Right lobe of liver (tissue), 4 donors: Measurements from ENCODE around the gene ITGB1.

Experiments
- POLR2A ChIP-seq: fragments of 450-650 bp; IDR thresholded peaks from one replicate; pipeline ENCODE4 v1.6.1; 2017; ENCODE audit warnings: antibody characterized with exemption, mild to moderate bottlenecking
- TF ChIP-seq, protein P1 (sequence below), 4 donors: fragments of 200-600 bp in 3 of 4; fragments of 450-650 bp in 1 of 4; IDR thresholded peaks; one replicate each; pipeline versions ENCODE4 v1.5.1 to v1.8.0; 2016 to 2022; ENCODE audit warnings: antibody characterized with exemption in 4 of 4, mild to moderate bottlenecking in 2 of 4
- donor health status: DM: no; HTN: no; CAD: no.
- donor health status: DM: no; HTN: no; CAD: no.
- donor health status: DM: no; HTN: yes; CAD: no.

DNA sequence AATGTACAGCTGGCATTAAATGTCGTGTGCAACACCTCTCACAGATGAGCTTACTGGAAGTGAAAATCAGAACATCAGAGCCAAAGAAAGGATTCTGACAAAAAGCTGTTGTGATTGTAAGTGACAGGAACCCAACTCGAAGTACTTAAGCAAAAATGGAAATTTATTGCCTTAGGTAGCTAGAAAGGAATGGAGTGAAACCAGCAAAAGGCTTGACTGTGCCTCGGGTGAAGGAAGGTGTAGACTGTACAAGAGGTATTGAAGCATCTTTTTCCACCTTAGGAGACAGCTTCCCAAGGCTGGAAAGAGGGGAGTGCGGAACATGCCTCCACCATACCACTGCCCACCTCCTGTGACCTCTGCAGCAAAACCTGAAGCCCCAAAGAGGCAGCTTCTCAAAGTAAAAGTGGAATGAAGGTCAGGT is 27.3 kb upstream of the ITGB1 start:
- TF ChIP-seq, protein P1, sequence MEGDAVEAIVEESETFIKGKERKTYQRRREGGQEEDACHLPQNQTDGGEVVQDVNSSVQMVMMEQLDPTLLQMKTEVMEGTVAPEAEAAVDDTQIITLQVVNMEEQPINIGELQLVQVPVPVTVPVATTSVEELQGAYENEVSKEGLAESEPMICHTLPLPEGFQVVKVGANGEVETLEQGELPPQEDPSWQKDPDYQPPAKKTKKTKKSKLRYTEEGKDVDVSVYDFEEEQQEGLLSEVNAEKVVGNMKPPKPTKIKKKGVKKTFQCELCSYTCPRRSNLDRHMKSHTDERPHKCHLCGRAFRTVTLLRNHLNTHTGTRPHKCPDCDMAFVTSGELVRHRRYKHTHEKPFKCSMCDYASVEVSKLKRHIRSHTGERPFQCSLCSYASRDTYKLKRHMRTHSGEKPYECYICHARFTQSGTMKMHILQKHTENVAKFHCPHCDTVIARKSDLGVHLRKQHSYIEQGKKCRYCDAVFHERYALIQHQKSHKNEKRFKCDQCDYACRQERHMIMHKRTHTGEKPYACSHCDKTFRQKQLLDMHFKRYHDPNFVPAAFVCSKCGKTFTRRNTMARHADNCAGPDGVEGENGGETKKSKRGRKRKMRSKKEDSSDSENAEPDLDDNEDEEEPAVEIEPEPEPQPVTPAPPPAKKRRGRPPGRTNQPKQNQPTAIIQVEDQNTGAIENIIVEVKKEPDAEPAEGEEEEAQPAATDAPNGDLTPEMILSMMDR (IDR thresholded peaks at IDR 0.05) = no peak
- TF ChIP-seq POLR2A = peak; percentile 46
